Peyer's patch (tissue), 4 donors: ENCODE measurements around the gene PRSS21.

Experiments
- POLR2A ChIP-seq, 2 donors: fragments of 450-650 bp; IDR thresholded peaks; one replicate each; pipeline ENCODE4 v1.5.1; 2017; ENCODE audit warnings: antibody characterized with exemption in 2 of 2, mild to moderate bottlenecking in 2 of 2, moderate library complexity in 2 of 2
- TF ChIP-seq, protein P1 (sequence below), 6 experiments: fragments of 450-650 bp in 4 of 6; fragments of 200-600 bp in 2 of 6; sonication (generic) in 1 of 6; IDR thresholded peaks; one replicate each; pipeline ENCODE4 v1.5.1; 2017 to 2019; ENCODE audit warnings: antibody characterized with exemption in 6 of 6, mild to moderate bottlenecking in 3 of 6, moderate library complexity in 1 of 6

DNA sequence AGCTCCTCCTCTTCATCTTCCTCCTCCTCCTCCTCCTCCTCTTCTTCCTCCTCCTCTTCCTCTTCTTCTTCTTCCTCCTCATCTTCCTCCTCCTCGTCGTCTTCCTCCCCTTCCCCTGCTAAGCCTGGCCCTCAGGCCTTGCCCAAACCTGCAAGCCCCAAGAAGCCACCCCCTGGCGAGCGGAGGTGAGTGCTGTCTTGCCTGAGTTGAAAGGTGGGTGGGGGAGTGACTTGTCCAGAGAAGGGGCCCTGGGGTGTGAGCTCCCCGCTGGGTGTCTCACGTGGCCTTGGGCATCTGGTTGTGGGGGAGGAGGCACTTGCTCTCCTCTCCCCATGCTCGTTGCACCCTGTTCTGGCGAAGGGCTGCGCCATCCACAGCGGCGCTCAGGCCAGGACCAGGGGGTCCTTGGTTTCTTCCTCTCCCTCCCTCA is 47.9 kb upstream of the PRSS21 start:
- TF ChIP-seq, protein P1, sequence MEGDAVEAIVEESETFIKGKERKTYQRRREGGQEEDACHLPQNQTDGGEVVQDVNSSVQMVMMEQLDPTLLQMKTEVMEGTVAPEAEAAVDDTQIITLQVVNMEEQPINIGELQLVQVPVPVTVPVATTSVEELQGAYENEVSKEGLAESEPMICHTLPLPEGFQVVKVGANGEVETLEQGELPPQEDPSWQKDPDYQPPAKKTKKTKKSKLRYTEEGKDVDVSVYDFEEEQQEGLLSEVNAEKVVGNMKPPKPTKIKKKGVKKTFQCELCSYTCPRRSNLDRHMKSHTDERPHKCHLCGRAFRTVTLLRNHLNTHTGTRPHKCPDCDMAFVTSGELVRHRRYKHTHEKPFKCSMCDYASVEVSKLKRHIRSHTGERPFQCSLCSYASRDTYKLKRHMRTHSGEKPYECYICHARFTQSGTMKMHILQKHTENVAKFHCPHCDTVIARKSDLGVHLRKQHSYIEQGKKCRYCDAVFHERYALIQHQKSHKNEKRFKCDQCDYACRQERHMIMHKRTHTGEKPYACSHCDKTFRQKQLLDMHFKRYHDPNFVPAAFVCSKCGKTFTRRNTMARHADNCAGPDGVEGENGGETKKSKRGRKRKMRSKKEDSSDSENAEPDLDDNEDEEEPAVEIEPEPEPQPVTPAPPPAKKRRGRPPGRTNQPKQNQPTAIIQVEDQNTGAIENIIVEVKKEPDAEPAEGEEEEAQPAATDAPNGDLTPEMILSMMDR (IDR thresholded peaks at IDR 0.05): no peak
- TF ChIP-seq POLR2A (IDR thresholded peaks at IDR 0.05): no peak
